Tibial nerve (tissue), 3 donors: ENCODE data around the gene PLSCR3.

Experiments
- POLR2A ChIP-seq, 2 donors: fragments of 450-650 bp; IDR thresholded peaks; one replicate each; pipeline ENCODE4 v1.6.1; 2017; ENCODE audit warnings: antibody characterized with exemption in 2 of 2, mild to moderate bottlenecking in 2 of 2, moderate library complexity in 2 of 2
- TF ChIP-seq, protein P1 (sequence below), 5 experiments: fragments of 200-600 bp in 3 of 5; fragments of 450-650 bp in 2 of 5; sonication (generic) in 3 of 5; IDR thresholded peaks; one replicate each; pipeline ENCODE4 v1.5.1; 2016 to 2019; ENCODE audit warnings: antibody characterized with exemption in 5 of 5, mild to moderate bottlenecking in 3 of 5, moderate library complexity in 2 of 5

DNA sequence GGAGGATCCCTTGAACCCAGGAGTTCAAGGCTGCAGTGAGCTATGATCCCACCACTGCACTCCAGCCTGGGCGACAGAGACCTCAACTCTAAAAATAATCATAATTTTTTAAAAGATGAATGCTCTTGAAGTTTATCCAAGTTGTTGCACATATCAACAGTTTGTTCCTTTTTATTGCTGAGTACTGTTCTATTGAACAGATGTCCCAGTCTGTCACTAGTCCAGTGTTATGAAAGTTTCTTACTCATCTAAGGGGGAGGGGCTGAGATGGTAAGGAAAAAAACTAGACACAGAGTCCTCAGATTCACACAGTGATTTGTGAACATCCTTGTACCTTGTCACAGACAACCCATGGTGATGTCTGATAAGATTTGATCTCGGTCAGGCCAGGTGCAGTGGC, 54.1 kb downstream of the PLSCR3 start:
- TF ChIP-seq, protein P1, sequence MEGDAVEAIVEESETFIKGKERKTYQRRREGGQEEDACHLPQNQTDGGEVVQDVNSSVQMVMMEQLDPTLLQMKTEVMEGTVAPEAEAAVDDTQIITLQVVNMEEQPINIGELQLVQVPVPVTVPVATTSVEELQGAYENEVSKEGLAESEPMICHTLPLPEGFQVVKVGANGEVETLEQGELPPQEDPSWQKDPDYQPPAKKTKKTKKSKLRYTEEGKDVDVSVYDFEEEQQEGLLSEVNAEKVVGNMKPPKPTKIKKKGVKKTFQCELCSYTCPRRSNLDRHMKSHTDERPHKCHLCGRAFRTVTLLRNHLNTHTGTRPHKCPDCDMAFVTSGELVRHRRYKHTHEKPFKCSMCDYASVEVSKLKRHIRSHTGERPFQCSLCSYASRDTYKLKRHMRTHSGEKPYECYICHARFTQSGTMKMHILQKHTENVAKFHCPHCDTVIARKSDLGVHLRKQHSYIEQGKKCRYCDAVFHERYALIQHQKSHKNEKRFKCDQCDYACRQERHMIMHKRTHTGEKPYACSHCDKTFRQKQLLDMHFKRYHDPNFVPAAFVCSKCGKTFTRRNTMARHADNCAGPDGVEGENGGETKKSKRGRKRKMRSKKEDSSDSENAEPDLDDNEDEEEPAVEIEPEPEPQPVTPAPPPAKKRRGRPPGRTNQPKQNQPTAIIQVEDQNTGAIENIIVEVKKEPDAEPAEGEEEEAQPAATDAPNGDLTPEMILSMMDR (IDR thresholded peaks at IDR 0.05), result no peak
- TF ChIP-seq POLR2A (IDR thresholded peaks at IDR 0.05), result no peak
